NK-92 (cell line): ENCODE data around the gene ZNF674.

ENCODE experiments used
- DNase-seq: peaks from one replicate; lab custom pipeline; 2025; ENCODE audit not compliant: unreplicated experiment; lab: John Stamatoyannopoulos, UW

ZNF674 gene

DNA sequence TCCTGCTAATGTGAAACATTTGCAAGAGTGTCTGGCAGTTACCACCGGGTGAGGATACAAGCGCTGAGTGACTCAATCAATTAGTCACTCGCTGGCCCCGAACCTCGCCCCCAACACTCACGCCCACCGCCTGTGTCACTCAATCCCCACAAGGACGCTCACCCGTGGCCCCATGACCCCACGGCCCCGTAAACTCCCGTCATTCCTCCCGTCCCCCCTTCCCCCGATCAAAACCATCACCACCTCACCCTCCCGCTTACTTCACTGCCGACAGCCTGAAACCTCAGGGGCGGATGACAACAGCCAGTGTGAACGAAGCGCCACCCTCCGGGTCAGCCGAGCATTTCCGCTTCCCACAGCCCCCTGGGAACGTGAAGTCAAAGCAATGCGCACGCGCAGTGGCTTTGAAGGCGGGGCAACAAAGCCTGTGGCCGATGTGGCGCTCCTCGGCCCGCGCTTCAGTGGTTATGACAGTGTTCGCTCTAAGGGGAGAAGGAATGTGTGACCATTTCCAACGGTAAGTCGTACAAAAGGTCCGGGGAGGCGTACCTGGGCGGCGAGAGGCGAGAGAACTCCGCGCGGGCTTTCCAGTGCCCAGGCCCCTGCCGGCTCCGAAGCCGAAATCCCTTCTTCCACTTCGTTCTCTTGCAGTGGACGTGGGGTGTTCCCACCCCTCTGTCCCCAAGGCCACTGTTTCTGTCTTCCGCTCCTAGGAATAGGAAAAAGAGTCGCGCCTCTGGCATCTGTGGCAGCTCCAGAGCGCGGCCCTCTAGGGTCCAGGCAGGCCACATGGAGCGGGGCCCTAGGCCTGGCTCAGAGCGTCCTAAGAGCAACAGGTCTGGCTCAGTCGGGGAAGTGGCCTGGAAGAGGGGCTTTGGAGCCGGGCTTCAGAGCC, at the start of gene ZNF674:
TSS of gene ZNF674 (minus strand) at position 311 of the 895 bp plus-strand sequence. CDS start 3,334 bp downstream, outside the sequence.
- peak; percentile 52 for DNase-seq

DNA sequence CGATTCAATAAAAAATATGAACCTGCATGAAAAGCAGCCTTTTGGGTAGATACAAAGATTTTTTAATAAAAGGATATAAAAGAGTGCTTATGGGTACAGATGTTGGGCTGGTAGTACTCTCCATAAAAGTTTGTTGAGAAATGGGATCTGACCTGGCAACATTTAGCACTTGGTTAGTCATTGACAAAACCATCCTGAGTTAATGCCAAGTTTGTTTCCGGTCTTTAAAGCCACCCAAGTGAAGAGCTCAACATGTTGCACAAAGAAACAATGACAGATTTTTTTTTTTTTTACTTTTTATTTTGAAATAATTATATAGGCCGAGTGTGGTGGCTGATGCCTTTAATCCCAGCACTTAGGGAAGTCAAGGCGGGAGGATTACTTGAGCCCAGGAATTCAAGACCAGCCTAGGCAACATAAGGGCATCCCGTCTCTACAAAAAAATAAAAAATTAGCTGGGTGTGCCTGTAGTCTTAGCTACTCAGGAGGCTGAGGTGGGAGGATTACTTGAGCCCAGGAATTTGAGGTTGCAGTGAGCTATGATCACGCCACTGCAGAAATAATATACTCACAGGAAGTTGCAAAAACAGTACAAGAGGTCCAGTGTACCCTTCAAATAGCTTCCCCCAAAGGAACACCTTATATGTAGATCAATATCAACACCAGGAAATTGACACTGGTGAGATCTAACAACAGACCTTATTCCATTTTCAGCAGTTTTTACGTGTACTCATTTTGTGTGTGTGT, 44.9 kb upstream of the ZNF674 start:
- DNase-seq: no peak

- no peak for DNase-seq
Measured at GRCh38 chrX:46588263-46588662, 43.0 kb upstream of the ZNF674 start.

DNA sequence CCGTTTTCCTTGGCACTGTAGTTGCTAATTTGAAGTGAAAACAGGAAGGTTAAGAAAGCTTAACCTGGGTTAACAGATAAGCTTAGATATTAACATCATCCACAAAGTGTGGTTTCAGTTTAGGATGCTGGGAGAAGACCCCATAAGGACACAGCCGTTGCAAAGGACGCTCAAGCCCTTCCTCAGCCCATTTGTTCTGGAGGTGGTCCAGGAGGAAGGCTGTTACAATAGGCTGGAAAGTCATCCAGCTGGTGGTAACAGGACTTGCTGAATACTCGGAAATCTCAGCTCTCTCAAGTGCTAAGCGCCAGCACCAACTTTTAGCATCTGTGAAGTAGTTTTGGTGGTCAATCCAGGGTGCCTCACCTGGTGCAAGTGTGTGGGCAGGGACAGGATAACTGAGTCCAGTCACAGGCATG, 42.5 kb upstream of the ZNF674 start:
- no peak for DNase-seq

- no peak for DNase-seq
Measured at GRCh38 chrX:46587158-46587557, 41.9 kb upstream of the ZNF674 start.

- DNase-seq: no peak
Measured at GRCh38 chrX:46584736-46585135, 39.5 kb upstream of the ZNF674 start.

DNA sequence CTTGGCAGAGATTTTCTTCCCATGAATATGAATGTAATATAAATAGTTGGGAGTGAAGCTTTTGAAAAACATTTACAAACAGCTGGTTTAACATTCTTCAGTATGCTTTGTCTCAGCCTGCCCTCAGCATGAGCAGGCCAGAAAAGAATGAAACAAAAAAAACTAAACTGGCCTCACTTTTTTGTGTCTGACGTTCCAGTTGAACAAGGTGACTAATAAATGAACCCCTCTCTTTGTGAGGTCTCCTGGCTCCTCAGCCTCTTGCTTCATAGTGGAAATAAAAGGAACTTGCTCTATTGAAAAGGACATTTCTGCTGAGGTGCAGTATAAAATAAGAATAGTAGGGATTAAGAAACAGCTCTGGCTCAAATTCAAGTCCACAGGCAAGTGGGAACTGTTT, 37.7 kb upstream of the ZNF674 start:
- no peak for DNase-seq

- no peak for DNase-seq
Measured at GRCh38 chrX:46582325-46582724, 37.1 kb upstream of the ZNF674 start.

DNA sequence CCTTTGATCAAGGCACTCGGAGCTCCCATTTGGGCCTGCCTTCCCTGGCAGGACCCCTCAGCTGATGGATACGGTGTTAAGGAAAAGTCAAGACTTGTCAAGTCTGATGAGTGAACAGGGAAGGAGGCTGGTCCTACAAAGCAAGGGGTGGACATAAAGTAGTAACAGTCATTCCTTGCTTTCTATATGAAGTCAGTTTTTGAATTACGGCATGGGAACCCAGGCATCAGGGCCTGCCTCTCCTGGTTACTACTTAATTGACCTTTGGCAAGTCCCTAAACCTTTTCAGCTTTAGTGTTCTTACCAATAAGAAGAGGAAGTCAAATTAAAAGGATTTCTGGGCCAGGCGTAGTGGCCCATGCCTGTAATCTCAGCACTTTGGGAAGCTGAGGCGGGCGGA, 35.4 kb upstream of the ZNF674 start:
- DNase-seq: no peak

- DNase-seq: no peak
Measured at GRCh38 chrX:46579250-46579649, 34.0 kb upstream of the ZNF674 start.

- DNase-seq: no peak
Measured at GRCh38 chrX:46577221-46578005, 32.2 kb upstream of the ZNF674 start.

GRCh38 chrX:46576458-46576857, 31.2 kb upstream of the ZNF674 start:
- DNase-seq: no peak

- DNase-seq: no peak
Measured at GRCh38 chrX:46575991-46576392, 30.8 kb upstream of the ZNF674 start.

DNA sequence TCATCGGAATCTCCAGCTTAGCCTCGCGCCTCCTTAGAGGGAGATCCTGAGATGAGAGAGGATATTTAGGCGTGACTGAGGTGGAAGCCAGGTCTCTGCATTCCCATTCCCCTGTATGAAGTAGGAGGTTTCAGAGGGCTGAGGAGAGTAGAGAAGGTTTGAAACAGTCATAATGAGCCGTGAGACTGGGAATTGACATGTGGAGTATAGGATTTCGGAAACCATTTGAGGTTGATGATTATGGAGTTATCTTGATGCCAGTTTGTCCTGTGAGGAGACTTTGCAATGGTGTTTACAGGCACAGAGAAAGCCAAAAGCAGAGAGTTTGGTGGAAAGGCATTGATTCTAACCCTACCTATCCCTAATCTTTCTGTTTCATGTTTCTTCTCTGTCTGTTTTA, 30.4 kb upstream of the ZNF674 start:
- no peak for DNase-seq

DNA sequence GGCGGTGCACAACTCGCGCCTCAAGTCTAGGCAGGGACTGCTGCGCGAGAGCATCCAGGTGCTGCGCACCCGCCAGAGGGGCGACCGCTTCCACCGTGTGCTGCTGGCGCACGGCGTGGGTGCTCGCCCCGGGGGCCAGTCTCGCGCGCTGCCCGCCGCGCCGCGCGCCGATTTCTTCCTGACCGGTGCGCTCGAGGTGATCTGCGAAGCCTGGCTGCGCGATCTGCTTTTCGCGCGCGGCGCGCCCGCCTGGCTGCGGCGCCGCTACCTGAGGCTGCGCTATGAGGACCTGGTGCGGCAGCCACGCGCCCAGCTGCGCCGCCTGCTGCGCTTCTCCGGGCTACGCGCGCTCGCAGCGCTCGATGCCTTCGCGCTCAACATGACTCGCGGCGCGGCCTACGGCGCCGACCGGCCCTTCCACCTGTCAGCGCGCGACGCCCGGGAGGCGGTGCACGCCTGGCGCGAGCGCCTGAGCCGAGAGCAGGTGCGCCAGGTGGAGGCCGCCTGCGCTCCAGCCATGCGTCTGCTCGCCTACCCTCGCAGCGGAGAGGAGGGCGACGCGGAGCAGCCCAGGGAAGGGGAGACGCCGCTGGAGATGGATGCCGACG, 29.7 kb upstream of the ZNF674 start:
- no peak for DNase-seq

DNA sequence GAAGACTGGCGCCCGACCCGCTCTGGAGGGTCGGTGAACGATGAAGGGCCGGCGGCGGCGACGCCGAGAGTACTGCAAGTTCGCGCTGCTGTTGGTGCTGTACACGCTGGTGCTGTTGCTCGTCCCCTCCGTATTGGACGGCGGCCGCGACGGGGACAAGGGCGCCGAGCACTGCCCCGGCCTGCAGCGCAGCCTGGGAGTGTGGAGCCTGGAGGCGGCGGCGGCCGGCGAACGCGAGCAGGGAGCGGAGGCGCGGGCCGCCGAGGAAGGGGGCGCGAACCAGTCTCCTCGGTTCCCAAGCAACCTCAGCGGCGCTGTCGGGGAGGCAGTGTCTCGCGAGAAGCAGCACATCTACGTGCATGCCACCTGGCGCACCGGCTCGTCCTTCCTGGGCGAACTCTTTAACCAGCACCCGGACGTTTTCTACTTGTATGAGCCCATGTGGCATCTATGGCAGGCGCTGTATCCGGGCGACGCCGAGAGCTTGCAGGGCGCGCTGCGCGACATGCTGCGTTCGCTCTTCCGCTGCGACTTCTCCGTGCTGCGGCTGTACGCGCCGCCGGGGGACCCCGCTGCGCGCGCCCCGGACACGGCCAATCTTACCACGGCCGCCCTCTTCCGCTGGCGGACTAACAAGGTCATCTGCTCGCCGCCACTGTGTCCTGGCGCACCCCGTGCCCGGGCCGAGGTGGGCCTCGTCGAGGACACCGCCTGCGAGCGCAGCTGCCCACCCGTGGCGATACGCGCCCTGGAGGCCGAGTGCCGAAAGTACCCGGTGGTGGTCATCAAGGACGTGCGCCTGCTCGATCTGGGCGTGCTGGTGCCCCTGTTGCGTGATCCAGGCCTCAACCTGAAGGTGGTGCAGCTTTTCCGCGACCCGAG, 28.9 kb upstream of the ZNF674 start:
- DNase-seq: no peak

- DNase-seq: no peak
Measured at GRCh38 chrX:46573331-46573891, 28.2 kb upstream of the ZNF674 start, which contains the start of gene CHST7. Gene CHST7 (plus strand): TSS chrX:46573765. CDS start chrX:46573932, 167 bp downstream.

- no peak for DNase-seq
Measured at GRCh38 chrX:46572340-46572936, 27.2 kb upstream of the ZNF674 start.
